SIG-M5 (cell line): ENCODE results near the gene ZNHIT1.

Experiments used
- DNase-seq: peaks from one replicate; lab custom pipeline; 2025; lab: John Stamatoyannopoulos, UW

Gene ZNHIT1

GRCh38 chr7:101218236-101219125, 516 bp downstream of the ZNHIT1 start:
- no peak for DNase-seq

DNA sequence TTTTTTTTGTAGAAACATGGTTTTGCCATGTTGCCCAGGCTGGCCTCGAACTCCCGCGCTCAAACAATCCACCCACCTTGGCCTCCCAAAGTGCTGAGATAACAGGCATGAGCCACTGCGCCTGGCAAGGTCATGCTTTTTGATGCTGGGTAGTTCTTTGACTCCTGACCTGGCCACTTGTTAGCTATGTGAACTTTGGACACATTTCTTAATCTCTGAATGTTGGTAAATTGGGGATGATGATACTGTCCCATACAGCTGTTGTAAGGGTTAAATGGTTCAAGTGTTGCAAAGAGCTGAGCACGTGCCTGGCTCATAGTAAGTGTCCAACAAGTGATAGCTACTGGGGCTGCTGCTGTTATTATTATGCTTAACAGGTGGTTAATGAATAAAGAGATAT, 2.3 kb downstream of the ZNHIT1 start:
- DNase-seq: no peak

- no peak for DNase-seq
Measured at GRCh38 chr7:101222275-101222830, 4.4 kb downstream of the ZNHIT1 start.

DNA sequence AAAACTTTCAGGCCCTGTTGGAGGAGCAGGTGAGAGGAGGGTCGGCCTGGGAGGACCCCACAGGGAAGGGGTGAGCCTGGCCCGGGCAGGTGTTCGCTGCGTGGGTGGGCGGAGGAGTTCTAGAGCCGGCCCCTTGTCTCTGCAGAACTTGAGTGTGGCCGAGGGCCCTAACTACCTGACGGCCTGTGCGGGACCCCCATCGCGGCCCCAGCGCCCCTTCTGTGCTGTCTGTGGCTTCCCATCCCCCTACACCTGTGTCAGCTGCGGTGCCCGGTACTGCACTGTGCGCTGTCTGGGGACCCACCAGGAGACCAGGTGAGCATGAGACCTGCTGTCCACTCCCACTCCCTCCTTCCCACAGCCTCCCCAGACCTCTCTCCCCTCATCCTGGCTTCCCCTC, 5.6 kb downstream of the ZNHIT1 start:
- no peak for DNase-seq

DNA sequence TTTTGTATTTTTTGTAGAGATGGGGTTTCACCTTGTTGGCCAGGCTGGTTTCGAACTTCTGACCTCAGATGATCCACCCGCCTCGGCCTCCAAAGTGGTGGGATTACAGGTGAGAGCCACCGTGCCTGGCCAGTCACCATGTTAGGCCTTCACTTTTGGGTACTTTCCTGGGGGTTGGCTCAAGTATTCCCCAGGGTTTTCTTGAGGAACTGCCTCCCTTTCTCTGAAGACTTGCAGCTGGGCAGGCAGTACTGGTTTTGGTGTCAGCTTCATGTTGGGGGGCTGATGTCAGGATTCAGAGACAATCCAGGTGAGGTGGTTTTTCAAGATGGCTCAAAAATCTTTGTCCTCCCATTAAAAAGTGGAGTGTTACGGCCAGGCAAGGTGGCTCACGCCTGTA, 7.7 kb downstream of the ZNHIT1 start:
- DNase-seq: no peak

GRCh38 chr7:101226721-101227120, 8.8 kb downstream of the ZNHIT1 start:
- no peak for DNase-seq

GRCh38 chr7:101231644-101232043, 13.7 kb downstream of the ZNHIT1 start:
- no peak for DNase-seq

GRCh38 chr7:101232141-101232850, 14.3 kb downstream of the ZNHIT1 start:
- no peak for DNase-seq

DNA sequence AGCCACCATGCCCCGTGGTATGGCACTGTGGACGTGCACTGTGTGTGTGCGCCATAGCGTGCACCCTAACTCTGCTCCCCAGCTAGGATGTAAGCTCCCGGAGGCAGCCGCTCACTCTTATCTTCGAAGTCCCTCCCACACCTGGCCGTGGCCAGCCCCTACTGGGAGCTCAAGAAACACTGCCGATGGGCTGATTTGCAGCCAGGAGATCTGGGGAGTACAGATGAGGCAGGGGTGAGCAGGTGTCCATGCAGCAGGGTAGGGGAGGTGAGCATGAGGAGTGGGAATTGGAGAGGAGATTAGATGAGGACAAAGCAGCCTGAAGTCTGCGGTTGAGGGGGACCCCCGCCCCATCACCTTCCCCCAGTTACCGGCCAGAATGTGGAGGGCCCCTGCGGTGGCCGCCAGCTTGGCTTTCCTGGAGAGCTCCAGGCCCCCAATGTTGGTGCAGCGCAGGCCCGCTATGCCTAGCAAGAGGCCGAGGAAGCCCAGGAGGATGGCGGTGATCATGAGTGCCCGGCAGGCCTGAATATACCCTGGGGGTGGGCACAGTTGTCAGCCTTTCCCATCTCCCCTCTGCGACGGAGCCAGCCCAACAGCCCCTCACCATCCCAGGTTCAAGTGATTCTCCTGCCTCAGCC, 16.1 kb downstream of the ZNHIT1 start:
- no peak for DNase-seq

- no peak for DNase-seq
Measured at GRCh38 chr7:101234636-101235035, 16.7 kb downstream of the ZNHIT1 start.

- no peak for DNase-seq
Measured at GRCh38 chr7:101235050-101235449, 17.1 kb downstream of the ZNHIT1 start.

- DNase-seq: no peak
Measured at GRCh38 chr7:101235522-101235921, 17.6 kb downstream of the ZNHIT1 start.

DNA sequence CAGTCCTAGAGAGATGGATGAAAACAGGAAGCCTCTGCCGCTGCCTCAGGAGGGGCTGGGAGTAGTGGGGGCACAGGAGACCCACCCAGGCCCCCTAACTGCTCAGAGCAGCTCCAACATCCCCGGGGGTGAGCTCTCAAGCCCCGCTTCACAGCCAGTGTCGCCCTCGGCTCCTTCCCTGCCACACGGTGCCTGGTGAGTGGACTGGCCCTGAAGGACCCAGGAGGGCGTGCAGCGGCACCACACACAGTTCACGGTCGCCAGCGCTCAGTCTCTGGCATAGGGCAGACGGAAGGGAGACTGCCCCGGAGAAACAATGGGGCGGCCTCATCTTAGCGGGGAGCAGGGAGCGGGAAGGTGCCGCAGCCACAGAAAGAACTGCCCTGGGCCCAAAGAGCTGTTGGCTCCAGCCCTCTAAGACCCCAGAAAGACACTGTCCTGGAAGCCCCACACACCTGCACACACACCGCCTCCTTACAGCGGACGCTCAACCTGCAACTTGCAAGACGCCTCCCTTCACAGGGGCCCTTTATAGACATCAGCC, 18.4 kb downstream of the ZNHIT1 start:
- no peak for DNase-seq

DNA sequence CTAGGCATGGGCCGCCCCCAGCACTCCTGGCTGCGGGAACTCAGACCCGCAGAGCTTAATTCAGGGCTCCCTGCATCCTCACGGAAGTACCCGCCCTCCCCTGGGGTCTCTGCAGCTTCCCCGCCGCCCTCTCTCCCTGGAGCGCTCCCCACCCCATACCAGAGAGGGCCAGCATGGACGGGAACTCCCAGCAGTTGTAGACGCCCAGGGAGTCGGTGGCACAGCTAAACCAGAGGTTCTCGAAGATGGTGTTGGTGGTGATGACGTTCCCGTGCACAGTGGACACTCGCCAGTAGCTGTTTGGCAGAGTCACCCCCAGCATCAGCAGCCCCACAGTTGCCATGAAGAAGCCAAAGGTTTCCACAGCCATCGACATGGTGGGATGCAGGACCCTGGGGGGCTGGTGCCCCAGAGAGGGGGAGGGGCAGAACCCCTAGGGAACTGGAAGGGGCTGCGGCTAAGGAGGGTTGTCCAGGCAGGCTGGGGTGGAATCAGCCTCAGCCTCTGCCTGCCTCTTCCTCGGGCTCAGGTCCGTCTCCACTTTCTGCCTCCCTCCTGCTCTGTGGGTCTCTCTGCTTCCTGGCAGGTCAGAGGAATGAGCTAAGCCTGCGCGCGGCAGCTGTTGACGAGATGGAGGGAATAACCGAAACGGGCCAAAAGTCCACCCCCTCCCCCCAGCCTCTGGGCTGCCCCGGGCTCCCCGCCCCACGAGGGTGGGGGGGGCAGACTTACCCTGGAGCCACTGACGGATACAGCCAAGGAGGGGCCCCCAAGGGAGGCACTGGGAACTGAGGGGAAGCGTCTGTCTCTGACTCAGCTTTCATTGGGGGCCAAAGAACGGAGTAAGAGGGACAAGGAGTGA, 19.5 kb downstream of the ZNHIT1 start, which contains the start of gene CLDN15:
Gene CLDN15 (minus strand): TSS at position 597 of the 862 bp plus-strand sequence. CDS start 221 bp downstream, at position 376.
- no peak for DNase-seq

GRCh38 chr7:101238226-101239182, 20.5 kb downstream of the ZNHIT1 start:
- no peak for DNase-seq

GRCh38 chr7:101239191-101239950, 21.4 kb downstream of the ZNHIT1 start:
- DNase-seq: no peak

GRCh38 chr7:101239951-101240220, 21.9 kb downstream of the ZNHIT1 start:
- DNase-seq: no peak

GRCh38 chr7:101240226-101241014, 22.5 kb downstream of the ZNHIT1 start:
- no peak for DNase-seq

DNA sequence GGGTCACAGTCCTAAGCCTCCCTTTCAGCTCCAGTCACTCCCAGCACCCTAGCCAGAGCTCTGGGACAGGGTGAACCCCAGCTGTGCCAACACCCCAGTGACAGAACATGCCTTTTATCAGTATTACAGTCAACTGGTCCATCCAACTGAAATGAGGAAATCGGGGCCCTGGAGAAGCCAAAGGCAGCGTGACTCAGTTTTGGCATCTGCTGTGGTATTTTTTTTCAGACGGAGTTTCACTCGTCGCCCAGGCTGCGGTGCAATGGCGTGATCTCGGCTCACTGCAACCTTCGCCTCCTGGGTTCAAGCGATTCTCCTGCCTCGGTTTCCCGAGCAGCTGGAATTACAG, 23.0 kb downstream of the ZNHIT1 start:
- peak; percentile 55 for DNase-seq
